ENCODE results near the gene PCSK6.

Gene PCSK6

GRCh38 chr15:101372149-101372577, 117.3 kb downstream of the PCSK6 start:
- TF ChIP-seq CTCF (IDR thresholded peaks at IDR 0.05; ENCODE audit: low read depth, low read length), result no peak
- no peak overlapping the region for H3K4me3 ChIP-seq (ENCODE audit: low read depth, low read length)

- H3K4me3 ChIP-seq (ENCODE audit: low read depth, low read length), result no peak overlapping the region
- TF ChIP-seq CTCF (IDR thresholded peaks at IDR 0.05; ENCODE audit: low read depth, low read length), result no peak
These were observed 118.0 kb downstream of the PCSK6 start for GRCh38 chr15:101371519-101371918.

GRCh38 chr15:101371081-101371480, 118.4 kb downstream of the PCSK6 start:
- no peak overlapping the region for H3K4me3 ChIP-seq (ENCODE audit: low read depth, low read length)
- no peak for TF ChIP-seq CTCF (IDR thresholded peaks at IDR 0.05; ENCODE audit: low read depth, low read length)

- H3K4me3 ChIP-seq (ENCODE audit: low read depth, low read length), result no peak overlapping the region
- TF ChIP-seq CTCF (IDR thresholded peaks at IDR 0.05; ENCODE audit: low read depth, low read length), result no peak
These were observed 119.0 kb downstream of the PCSK6 start for GRCh38 chr15:101370330-101371024.

GRCh38 chr15:101369676-101370075, 119.8 kb downstream of the PCSK6 start:
- TF ChIP-seq CTCF (IDR thresholded peaks at IDR 0.05; ENCODE audit: low read depth, low read length), result no peak
- no peak overlapping the region for H3K4me3 ChIP-seq (ENCODE audit: low read depth, low read length)

GRCh38 chr15:101368861-101369642, 120.5 kb downstream of the PCSK6 start:
- TF ChIP-seq CTCF (IDR thresholded peaks at IDR 0.05; ENCODE audit: low read depth, low read length), result no peak
- H3K4me3 ChIP-seq (ENCODE audit: low read depth, low read length), result no peak overlapping the region

Data from WI38 (cell line).